ENCODE results near the gene UNC5C. TPM values are rescaled to one million over a fixed set of nuclear protein-coding genes. Genes with fewer than 3 reads are reported as not detected.

The UNC5C gene
- total and polyA plus RNA-seq, 4 donors = 0.27 to 1.2 (median 0.78) TPM

GRCh38 chr4:95432466-95432865 is 116.3 kb downstream of the UNC5C start:
- H3K27me3 ChIP-seq (ENCODE audit: control insufficient read depth in 4 of 4, insufficient read depth in 4 of 4, low read length in 3 of 4) = no peaks in the 10 kb centered on the region
- H3K9me3 ChIP-seq (ENCODE audit: control insufficient read depth in 4 of 4, low read length in 3 of 4) = no peaks in the 10 kb centered on the region
- no peak overlapping the region for H3K9ac ChIP-seq (ENCODE audit: low read depth in 1 of 2, low read length in 2 of 2)
- TF ChIP-seq YY1 (IDR thresholded peaks at IDR 0.05) (no peak), JUND (IDR thresholded peaks at IDR 0.05) (no peak), REST (IDR thresholded peaks at IDR 0.05) (no peak), NR2F2 (IDR thresholded peaks at IDR 0.05) (no peak), GABPA (IDR thresholded peaks at IDR 0.05 in 1 of 2, conservative IDR thresholded peaks at IDR 0.05 in 1 of 2) (no peak), RAD21 (IDR thresholded peaks at IDR 0.05) (no peak), RXRA (IDR thresholded peaks at IDR 0.05) (no peak), ATF3 (IDR thresholded peaks at IDR 0.05) (no peak), SP1 (IDR thresholded peaks at IDR 0.05) (no peak), ZBTB33 (IDR thresholded peaks at IDR 0.05) (no peak), FOXA2 (IDR thresholded peaks at IDR 0.05) (no peak), HNF4A (conservative IDR thresholded peaks at IDR 0.05) (no peak), FOXA1 (IDR thresholded peaks at IDR 0.05) (no peak), EGR1 (IDR thresholded peaks at IDR 0.05; ENCODE audit: low read depth in 2 of 2) (no peak), HNF4G (IDR thresholded peaks at IDR 0.05) (no peak)
- 51% methylated on average over 1 of the region's 1 CpG for WGBS
- H3K4me3 ChIP-seq (ENCODE audit: low read depth in 1 of 3, low read length in 3 of 3) = no peak overlapping the region
- no peaks in the 10 kb centered on the region for H3K4me1 ChIP-seq (ENCODE audit: control insufficient read depth in 4 of 4, insufficient read depth in 4 of 4, low read length in 3 of 4)
- no peaks in the 10 kb centered on the region for H3K36me3 ChIP-seq (ENCODE audit: control insufficient read depth in 4 of 4, insufficient read depth in 3 of 4, low read depth in 1 of 4, low read length in 3 of 4)
- no peak for DNase-seq (ENCODE audit: low spot score)
- H3K27ac ChIP-seq (ENCODE audit: low read depth in 1 of 2, low read length in 2 of 2) = no peak overlapping the region

- H3K9me3 ChIP-seq (ENCODE audit: control insufficient read depth in 4 of 4, low read length in 3 of 4) = no peaks in the 10 kb centered on the region
- 81% methylated on average over 2 of the region's 2 CpGs for WGBS
- TF ChIP-seq JUND (IDR thresholded peaks at IDR 0.05) (no peak), RXRA (IDR thresholded peaks at IDR 0.05) (no peak)
- H3K9ac ChIP-seq (ENCODE audit: low read depth in 1 of 2, low read length in 2 of 2) = no peak overlapping the region
- H3K27ac ChIP-seq (ENCODE audit: low read depth in 1 of 2, low read length in 2 of 2) = no peak overlapping the region
- DNase-seq (ENCODE audit: low spot score) = no peak
- H3K4me1 ChIP-seq (ENCODE audit: control insufficient read depth in 4 of 4, insufficient read depth in 4 of 4, low read length in 3 of 4) = no peaks in the 10 kb centered on the region
- H3K27me3 ChIP-seq (ENCODE audit: control insufficient read depth in 4 of 4, insufficient read depth in 4 of 4, low read length in 3 of 4) = no peaks in the 10 kb centered on the region
- H3K36me3 ChIP-seq (ENCODE audit: control insufficient read depth in 4 of 4, insufficient read depth in 3 of 4, low read depth in 1 of 4, low read length in 3 of 4) = no peaks in the 10 kb centered on the region
- no peak overlapping the region for H3K4me3 ChIP-seq (ENCODE audit: low read depth in 1 of 3, low read length in 3 of 3)
Observed at GRCh38 chr4:95431678-95432077, 117.1 kb downstream of the UNC5C start.
